ENCODE data around the gene UBR1. TPM values are rescaled to one million over a fixed set of nuclear protein-coding genes. Genes with fewer than 3 reads are reported as not detected.

UBR1 gene
- total and polyA plus RNA-seq, 10 of the 15 experiments (the other 5 are each of a cell fraction or from before 2014, with no cell fraction given), result 4.5 to 27.5 (median 16.7) TPM

- H2AFZ ChIP-seq (ENCODE audit: control insufficient read depth, low read depth, low read length), result no peak overlapping the region
- no peak overlapping the region for H3K27ac ChIP-seq (ENCODE audit: control insufficient read depth, insufficient read depth)
- ATAC-seq (no peak), DNase-seq (ENCODE audit: low read depth, low spot score) (no peak), FAIRE-seq (no peak)
- ChIA-PET CTCF (interaction anchor here (1.1 to 1.3 kb wide), 2 partner anchors 9 to 10 kb away, joined by 3 to 5 read pairs; no protein-coding TSS in a partner anchor), RAD21 (ENCODE audit: unreplicated experiment) (no interaction called here), POLR2A (no interaction called here), SMC1A (ENCODE audit: uncharacterized antibody, unreplicated experiment) (interaction anchor here (1.1 kb wide), 1 partner anchor 10 kb away, joined by 3 read pairs; no protein-coding TSS in a partner anchor)
- no peak overlapping the region for H3K4me2 ChIP-seq (ENCODE audit: control insufficient read depth, insufficient read depth)
- no peak overlapping the region for H3K9ac ChIP-seq (ENCODE audit: control insufficient read depth, insufficient read depth, low read length)
- H3K9me3 ChIP-seq (replicated peaks; ENCODE audit: control insufficient read depth, insufficient read depth, low read length), result no peaks in the 10 kb centered on the region
- in situ Hi-C loops (cut with MboI), result no loop called here
- H3K36me3 ChIP-seq (ENCODE audit: control insufficient read depth in 2 of 2, insufficient read depth in 2 of 2, low read length in 1 of 2), result no peaks in the 10 kb centered on the region
- BruUV-seq (replicated peaks), result no TSS peak
- TF ChIP-seq PRDM15 (CRISPR knock-in tag; IDR thresholded peaks at IDR 0.05), result no peak
- TF ChIP-seq FOXM1 (IDR thresholded peaks at IDR 0.05; ENCODE audit: low read depth, low read length), result no peak
- no peak for TF ChIP-seq TBL1XR1 (IDR thresholded peaks at IDR 0.05; ENCODE audit: low read depth, low read length)
- TF ChIP-seq ZBED1 (IDR thresholded peaks at IDR 0.05; ENCODE audit: borderline replicate concordance), result no peak
- no peak for TF ChIP-seq LARP7 (IDR thresholded peaks at IDR 0.05)
- no peak for TF ChIP-seq SMAD1 (IDR thresholded peaks at IDR 0.05; ENCODE audit: low read depth, partially characterized antibody)
- no peak for TF ChIP-seq ZNF592 (IDR thresholded peaks at IDR 0.05)
- TF ChIP-seq HDAC2 (IDR thresholded peaks at IDR 0.05), result no peak
- TF ChIP-seq PKNOX1 (IDR thresholded peaks at IDR 0.05), result no peak
- TF ChIP-seq BHLHE40 (IDR thresholded peaks at IDR 0.05; ENCODE audit: borderline replicate concordance in 1 of 2, low read depth in 2 of 2, low read length in 1 of 2), result no peak
- no peak for TF ChIP-seq SUZ12 (IDR thresholded peaks at IDR 0.05; ENCODE audit: unreplicated experiment)
- no peak for TF ChIP-seq RBBP5 (conservative IDR thresholded peaks at IDR 0.05)
- no peaks in the 10 kb centered on the region for H3K27me3 ChIP-seq (replicated peaks in 1 of 2; ENCODE audit: control insufficient read depth in 2 of 2, insufficient read depth in 2 of 2, low read length in 1 of 2)
- WGBS (ENCODE audit: insufficient coverage, insufficient replicate concordance, low lambda C conversion rate, missing lambda C conversion rate), result 100% methylated on average over 1 of the region's 1 CpG
- intact Hi-C loops (cut with micrococcal nuclease; ENCODE audit: unreplicated experiment), result no loop called here
- H4K20me1 ChIP-seq (ENCODE audit: control insufficient read depth, insufficient read depth), result no peaks in the 10 kb centered on the region
- no peak overlapping the region for H3K4me3 ChIP-seq
- H3K79me2 ChIP-seq (ENCODE audit: control insufficient read depth, insufficient read depth, low read length), result peaks cover 11% of the 10 kb centered on the region
- H3K4me1 ChIP-seq (ENCODE audit: control insufficient read depth, insufficient read depth, low read length), result peaks cover 6% of the 10 kb centered on the region; the same call in 1 of the 2 replicates
Observed at GRCh38 chr15:43094416-43095030, 11.3 kb downstream of the UBR1 start.

All from GM12878 (cell line).